T-helper 2 cell treated with Interferon-gamma antibody and Interleukin-4, amounts not matched to agents 5 μg/mL and 100 μg/mL, for 36 hours (primary cell): Measurements from ENCODE around the gene KCND2.
"Not testable (repeated sequence)": the region's sequence is repeated elsewhere in the genome, so short reads cannot be mapped to it uniquely, and the experiment has no call there.

Source experiments
- DNase-seq: peaks from one replicate; pipeline ENCODE4 v3.0.0; 2021; ENCODE audit warnings: low spot score
- H3K27ac Mint-ChIP-seq: one replicate; pipeline ENCODE4 v1.8.0; 2021; ENCODE audit warnings: mild to moderate bottlenecking, mixed read lengths
- H3K27me3 Mint-ChIP-seq: one replicate; pipeline ENCODE4 v1.8.0; 2021; ENCODE audit warnings: low read depth, mixed read lengths
- H3K36me3 Mint-ChIP-seq: one replicate; pipeline ENCODE4 v1.8.0; 2021; ENCODE audit warnings: low read depth, mixed read lengths
- H3K4me1 Mint-ChIP-seq: one replicate; pipeline ENCODE4 v1.8.0; 2021; ENCODE audit warnings: low read depth, mixed read lengths
- H3K4me3 Mint-ChIP-seq: one replicate; pipeline ENCODE4 v1.8.0; 2022; ENCODE audit warnings: mild to moderate bottlenecking, moderate library complexity, mixed read lengths
- H3K9me3 Mint-ChIP-seq: one replicate; pipeline ENCODE4 v1.8.0; 2021; ENCODE audit warnings: mixed read lengths

Gene KCND2

GRCh38 chr7:120645966-120646365 is 373.0 kb downstream of the KCND2 start:
- Mint-ChIP-seq H3K4me3 (no peak overlapping the region), H3K27ac (no peak overlapping the region), H3K27me3 (no peaks in the 10 kb centered on the region), H3K9me3 (no peaks in the 10 kb centered on the region), H3K36me3 (no peaks in the 10 kb centered on the region), H3K4me1 (no peaks in the 10 kb centered on the region)
- DNase-seq, result no peak

GRCh38 chr7:120654241-120654640 is 381.3 kb downstream of the KCND2 start:
- Mint-ChIP-seq H3K27me3 (no peaks in the 10 kb centered on the region), H3K9me3 (no peaks in the 10 kb centered on the region), H3K4me3 (no peak overlapping the region), H3K4me1 (no peaks in the 10 kb centered on the region), H3K27ac (no peak overlapping the region), H3K36me3 (no peaks in the 10 kb centered on the region)
- no peak for DNase-seq

GRCh38 chr7:120658516-120658915 is 385.5 kb downstream of the KCND2 start:
- Mint-ChIP-seq H3K27ac (no peak overlapping the region), H3K4me1 (no peaks in the 10 kb centered on the region), H3K27me3 (no peaks in the 10 kb centered on the region), H3K36me3 (no peaks in the 10 kb centered on the region), H3K9me3 (no peaks in the 10 kb centered on the region), H3K4me3 (no peak overlapping the region)
- DNase-seq, result no peak

GRCh38 chr7:120662291-120662690 is 389.3 kb downstream of the KCND2 start:
- Mint-ChIP-seq H3K4me1 (no peaks in the 10 kb centered on the region), H3K27me3 (no peaks in the 10 kb centered on the region), H3K9me3 (no peaks in the 10 kb centered on the region), H3K36me3 (no peaks in the 10 kb centered on the region), H3K27ac (no peak overlapping the region), H3K4me3 (no peak overlapping the region)
- DNase-seq, result no peak

- Mint-ChIP-seq H3K4me1 (no peaks in the 10 kb centered on the region), H3K4me3 (no peak overlapping the region), H3K36me3 (no peaks in the 10 kb centered on the region), H3K27me3 (no peaks in the 10 kb centered on the region), H3K27ac (no peak overlapping the region), H3K9me3 (no peaks in the 10 kb centered on the region)
- no peak for DNase-seq
Observed at GRCh38 chr7:120665068-120665467, 392.1 kb downstream of the KCND2 start.

GRCh38 chr7:120675076-120675475 is 402.1 kb downstream of the KCND2 start:
- no peak overlapping the region for H3K27ac Mint-ChIP-seq
- no peaks in the 10 kb centered on the region for H3K9me3 Mint-ChIP-seq
- DNase-seq, result no peak
- no peak overlapping the region for H3K4me3 Mint-ChIP-seq
- no peaks in the 10 kb centered on the region for H3K4me1 Mint-ChIP-seq
- no peaks in the 10 kb centered on the region for H3K27me3 Mint-ChIP-seq
- no peaks in the 10 kb centered on the region for H3K36me3 Mint-ChIP-seq

- Mint-ChIP-seq H3K27me3 (no peaks in the 10 kb centered on the region), H3K36me3 (no peaks in the 10 kb centered on the region), H3K9me3 (no peaks in the 10 kb centered on the region), H3K27ac (no peak overlapping the region), H3K4me1 (no peaks in the 10 kb centered on the region), H3K4me3 (no peak overlapping the region)
- no peak for DNase-seq
Observed at GRCh38 chr7:120677535-120677934, 404.6 kb downstream of the KCND2 start.

GRCh38 chr7:120680985-120681384 is 408.0 kb downstream of the KCND2 start:
- DNase-seq, result no peak
- Mint-ChIP-seq H3K4me1 (no peaks in the 10 kb centered on the region), H3K27me3 (no peaks in the 10 kb centered on the region), H3K4me3 (no peak overlapping the region), H3K36me3 (no peaks in the 10 kb centered on the region), H3K9me3 (no peaks in the 10 kb centered on the region), H3K27ac (no peak overlapping the region)

GRCh38 chr7:120684463-120684862 is 411.5 kb downstream of the KCND2 start:
- no peak overlapping the region for H3K27ac Mint-ChIP-seq
- no peaks in the 10 kb centered on the region for H3K9me3 Mint-ChIP-seq
- no peaks in the 10 kb centered on the region for H3K27me3 Mint-ChIP-seq
- no peak for DNase-seq
- H3K4me1 Mint-ChIP-seq, result no peaks in the 10 kb centered on the region
- no peaks in the 10 kb centered on the region for H3K36me3 Mint-ChIP-seq
- no peak overlapping the region for H3K4me3 Mint-ChIP-seq

- H3K4me3 Mint-ChIP-seq, result no peak overlapping the region
- H3K27ac Mint-ChIP-seq, result no peak overlapping the region
- H3K4me1 Mint-ChIP-seq, result no peaks in the 10 kb centered on the region
- no peaks in the 10 kb centered on the region for H3K9me3 Mint-ChIP-seq
- no peak for DNase-seq
- H3K36me3 Mint-ChIP-seq, result no peaks in the 10 kb centered on the region
- no peaks in the 10 kb centered on the region for H3K27me3 Mint-ChIP-seq
Observed at GRCh38 chr7:120691915-120692314, 418.9 kb downstream of the KCND2 start.

GRCh38 chr7:120695848-120696247 is 422.9 kb downstream of the KCND2 start:
- no peaks in the 10 kb centered on the region for H3K4me1 Mint-ChIP-seq
- H3K27me3 Mint-ChIP-seq, result no peaks in the 10 kb centered on the region
- no peak for DNase-seq
- no peak overlapping the region for H3K27ac Mint-ChIP-seq
- no peaks in the 10 kb centered on the region for H3K36me3 Mint-ChIP-seq
- no peaks in the 10 kb centered on the region for H3K9me3 Mint-ChIP-seq
- H3K4me3 Mint-ChIP-seq, result no peak overlapping the region

GRCh38 chr7:120700796-120701195 is 427.8 kb downstream of the KCND2 start:
- H3K36me3 Mint-ChIP-seq, result no peaks in the 10 kb centered on the region

GRCh38 chr7:120702408-120702807 is 429.4 kb downstream of the KCND2 start:
- not testable (repeated sequence) for H3K4me1 Mint-ChIP-seq, H3K9me3 Mint-ChIP-seq, DNase-seq, H3K27ac Mint-ChIP-seq, H3K27me3 Mint-ChIP-seq, H3K4me3 Mint-ChIP-seq, H3K36me3 Mint-ChIP-seq

More at GRCh38 chr7:120700796-120701195, 427.8 kb downstream of the KCND2 start:
- Mint-ChIP-seq H3K27ac (no peak overlapping the region), H3K27me3 (no peaks in the 10 kb centered on the region), H3K4me1 (no peaks in the 10 kb centered on the region), H3K4me3 (no peak overlapping the region), H3K9me3 (no peaks in the 10 kb centered on the region)
- DNase-seq, result no peak

GRCh38 chr7:120703585-120704240 is 430.7 kb downstream of the KCND2 start:
- Mint-ChIP-seq H3K36me3 (no peaks in the 10 kb centered on the region), H3K9me3 (no peaks in the 10 kb centered on the region), H3K27ac (no peak overlapping the region), H3K4me3 (no peak overlapping the region), H3K27me3 (no peaks in the 10 kb centered on the region), H3K4me1 (no peaks in the 10 kb centered on the region)
- DNase-seq, result no peak

GRCh38 chr7:120709252-120709971 is 436.4 kb downstream of the KCND2 start:
- H3K27ac Mint-ChIP-seq, result no peak overlapping the region
- H3K27me3 Mint-ChIP-seq, result no peaks in the 10 kb centered on the region
- H3K9me3 Mint-ChIP-seq, result no peaks in the 10 kb centered on the region
- no peak for DNase-seq
- no peaks in the 10 kb centered on the region for H3K36me3 Mint-ChIP-seq
- H3K4me3 Mint-ChIP-seq, result no peak overlapping the region
- H3K4me1 Mint-ChIP-seq, result no peaks in the 10 kb centered on the region
